Cardiac fibroblast (primary cell): ENCODE measurements around the gene SMARCD3.

Experiments used
- DNase-seq, 2 donors: peaks; one replicate each; pipeline versions ENCODE4 v3.0.0 to v3.0.0-alpha.2; 2010; ENCODE audit warnings: low read depth in 2 of 2
- H3K4me3 ChIP-seq, 2 donors: replicated peaks in 1 of 2; 1 replicate in 1 of 2; 2 replicates in 1 of 2; pipeline ENCODE4 v1.5.1; 2011; ENCODE audit warnings: low read depth in 2 of 2, low read length in 2 of 2, mild to moderate bottlenecking in 2 of 2, moderate library complexity in 1 of 2
- TF ChIP-seq, protein P1 (sequence below): IDR thresholded peaks from one replicate; pipeline ENCODE4 v1.5.1; 2011; ENCODE audit warnings: low read depth, mild to moderate bottlenecking, low read length, inconsistent platforms

The SMARCD3 gene

DNA sequence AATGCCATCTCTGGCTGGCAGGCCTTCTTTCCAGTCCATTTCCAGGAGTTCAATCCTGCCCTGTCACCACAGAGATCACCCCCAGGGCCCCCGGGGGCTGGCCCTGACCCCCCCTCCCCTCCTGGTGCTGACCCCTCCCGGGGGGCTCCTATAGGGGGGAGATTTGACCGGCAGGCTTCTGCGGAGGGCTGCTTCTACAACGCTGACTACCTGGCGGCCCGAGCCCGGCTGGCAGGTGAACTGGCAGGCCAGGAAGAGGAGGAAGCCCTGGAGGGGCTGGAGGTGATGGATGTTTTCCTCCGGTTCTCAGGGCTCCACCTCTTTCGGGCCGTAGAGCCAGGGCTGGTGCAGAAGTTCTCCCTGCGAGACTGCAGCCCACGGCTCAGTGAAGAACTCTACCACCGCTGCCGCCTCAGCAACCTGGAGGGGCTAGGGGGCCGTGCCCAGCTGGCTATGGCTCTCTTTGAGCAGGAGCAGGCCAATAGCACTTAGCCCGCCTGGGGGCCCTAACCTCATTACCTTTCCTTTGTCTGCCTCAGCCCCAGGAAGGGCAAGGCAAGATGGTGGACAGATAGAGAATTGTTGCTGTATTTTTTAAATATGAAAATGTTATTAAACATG, 10.2 kb downstream of the SMARCD3 start:
- no peak for DNase-seq
- H3K4me3 ChIP-seq, result no peak overlapping the region
- TF ChIP-seq, protein P1, sequence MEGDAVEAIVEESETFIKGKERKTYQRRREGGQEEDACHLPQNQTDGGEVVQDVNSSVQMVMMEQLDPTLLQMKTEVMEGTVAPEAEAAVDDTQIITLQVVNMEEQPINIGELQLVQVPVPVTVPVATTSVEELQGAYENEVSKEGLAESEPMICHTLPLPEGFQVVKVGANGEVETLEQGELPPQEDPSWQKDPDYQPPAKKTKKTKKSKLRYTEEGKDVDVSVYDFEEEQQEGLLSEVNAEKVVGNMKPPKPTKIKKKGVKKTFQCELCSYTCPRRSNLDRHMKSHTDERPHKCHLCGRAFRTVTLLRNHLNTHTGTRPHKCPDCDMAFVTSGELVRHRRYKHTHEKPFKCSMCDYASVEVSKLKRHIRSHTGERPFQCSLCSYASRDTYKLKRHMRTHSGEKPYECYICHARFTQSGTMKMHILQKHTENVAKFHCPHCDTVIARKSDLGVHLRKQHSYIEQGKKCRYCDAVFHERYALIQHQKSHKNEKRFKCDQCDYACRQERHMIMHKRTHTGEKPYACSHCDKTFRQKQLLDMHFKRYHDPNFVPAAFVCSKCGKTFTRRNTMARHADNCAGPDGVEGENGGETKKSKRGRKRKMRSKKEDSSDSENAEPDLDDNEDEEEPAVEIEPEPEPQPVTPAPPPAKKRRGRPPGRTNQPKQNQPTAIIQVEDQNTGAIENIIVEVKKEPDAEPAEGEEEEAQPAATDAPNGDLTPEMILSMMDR, result no peak

DNA sequence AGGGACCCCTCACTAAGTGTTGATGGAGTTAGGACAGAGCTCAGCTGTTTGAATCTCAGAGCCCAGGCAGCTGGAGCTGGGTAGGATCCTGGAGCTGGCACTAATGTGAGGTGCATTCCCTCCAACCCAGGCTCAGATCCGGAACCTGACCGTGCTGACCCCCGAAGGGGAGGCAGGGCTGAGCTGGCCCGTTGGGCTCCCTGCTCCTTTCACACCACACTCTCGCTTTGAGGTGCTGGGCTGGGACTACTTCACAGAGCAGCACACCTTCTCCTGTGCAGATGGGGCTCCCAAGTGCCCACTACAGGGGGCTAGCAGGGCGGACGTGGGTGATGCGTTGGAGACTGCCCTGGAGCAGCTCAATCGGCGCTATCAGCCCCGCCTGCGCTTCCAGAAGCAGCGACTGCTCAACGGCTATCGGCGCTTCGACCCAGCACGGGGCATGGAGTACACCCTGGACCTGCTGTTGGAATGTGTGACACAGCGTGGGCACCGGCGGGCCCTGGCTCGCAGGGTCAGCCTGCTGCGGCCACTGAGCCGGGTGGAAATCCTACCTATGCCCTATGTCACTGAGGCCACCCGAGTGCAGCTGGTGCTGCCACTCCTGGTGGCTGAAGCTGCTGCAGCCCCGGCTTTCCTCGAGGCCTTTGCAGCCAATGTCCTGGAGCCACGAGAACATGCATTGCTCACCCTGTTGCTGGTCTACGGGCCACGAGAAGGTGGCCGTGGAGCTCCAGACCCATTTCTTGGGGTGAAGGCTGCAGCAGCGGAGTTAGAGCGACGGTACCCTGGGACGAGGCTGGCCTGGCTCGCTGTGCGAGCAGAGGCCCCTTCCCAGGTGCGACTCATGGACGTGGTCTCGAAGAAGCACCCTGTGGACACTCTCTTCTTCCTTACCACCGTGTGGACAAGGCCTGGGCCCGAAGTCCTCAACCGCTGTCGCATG, 11.0 kb downstream of the SMARCD3 start:
- no peak overlapping the region for H3K4me3 ChIP-seq
- TF ChIP-seq, protein P1, result no peak

DNA sequence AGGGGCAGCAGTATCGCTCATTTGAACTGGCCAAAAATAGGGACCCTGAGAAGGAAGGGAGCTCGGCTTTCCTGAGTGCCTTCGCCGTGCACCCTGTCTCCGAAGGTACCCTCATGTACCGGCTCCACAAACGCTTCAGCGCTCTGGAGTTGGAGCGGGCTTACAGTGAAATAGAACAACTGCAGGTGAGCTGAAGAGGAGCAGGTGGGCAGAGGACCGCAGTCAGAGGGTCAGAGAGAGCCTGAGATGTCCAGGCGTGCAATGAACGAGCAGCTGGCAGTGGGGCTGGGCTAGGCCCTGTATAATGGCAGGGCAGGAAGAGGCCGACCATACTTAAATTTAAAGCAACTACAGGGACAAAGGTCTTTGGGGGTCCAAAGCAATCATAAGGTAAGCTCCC, 12.1 kb downstream of the SMARCD3 start:
- DNase-seq, result no peak
- TF ChIP-seq, protein P1, result no peak

More for the DNA sequence above, 11.0 kb downstream of the SMARCD3 start:
- no peak for DNase-seq

DNA sequence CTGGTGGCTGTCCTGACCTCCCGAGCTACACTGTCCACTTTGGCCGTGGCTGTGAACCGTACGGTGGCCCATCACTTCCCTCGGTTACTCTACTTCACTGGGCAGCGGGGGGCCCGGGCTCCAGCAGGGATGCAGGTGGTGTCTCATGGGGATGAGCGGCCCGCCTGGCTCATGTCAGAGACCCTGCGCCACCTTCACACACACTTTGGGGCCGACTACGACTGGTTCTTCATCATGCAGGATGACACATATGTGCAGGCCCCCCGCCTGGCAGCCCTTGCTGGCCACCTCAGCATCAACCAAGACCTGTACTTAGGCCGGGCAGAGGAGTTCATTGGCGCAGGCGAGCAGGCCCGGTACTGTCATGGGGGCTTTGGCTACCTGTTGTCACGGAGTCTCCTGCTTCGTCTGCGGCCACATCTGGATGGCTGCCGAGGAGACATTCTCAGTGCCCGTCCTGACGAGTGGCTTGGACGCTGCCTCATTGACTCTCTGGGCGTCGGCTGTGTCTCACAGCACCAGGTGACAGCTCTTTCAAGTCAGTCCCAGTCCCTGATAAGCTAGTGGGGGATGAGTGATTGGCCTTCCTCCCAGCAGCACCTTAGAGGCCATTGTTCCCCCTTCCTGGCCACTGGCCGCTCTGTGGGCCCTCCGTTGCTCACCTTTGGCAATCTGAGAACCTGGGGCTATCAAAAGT, 13.3 kb downstream of the SMARCD3 start:
- TF ChIP-seq, protein P1, result no peak
- no peak for DNase-seq
- no peak overlapping the region for H3K4me3 ChIP-seq

More for the DNA sequence above, 12.1 kb downstream of the SMARCD3 start:
- no peak overlapping the region for H3K4me3 ChIP-seq

DNA sequence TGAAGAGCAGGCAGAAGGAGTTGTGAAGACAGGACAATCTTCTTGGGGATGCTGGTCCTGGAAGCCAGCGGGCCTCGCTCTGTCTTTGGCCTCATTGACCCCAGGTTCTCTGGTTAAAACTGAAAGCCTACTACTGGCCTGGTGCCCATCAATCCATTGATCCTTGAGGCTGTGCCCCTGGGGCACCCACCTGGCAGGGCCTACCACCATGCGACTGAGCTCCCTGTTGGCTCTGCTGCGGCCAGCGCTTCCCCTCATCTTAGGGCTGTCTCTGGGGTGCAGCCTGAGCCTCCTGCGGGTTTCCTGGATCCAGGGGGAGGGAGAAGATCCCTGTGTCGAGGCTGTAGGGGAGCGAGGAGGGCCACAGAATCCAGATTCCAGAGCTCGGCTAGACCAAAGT, 14.7 kb downstream of the SMARCD3 start:
- no peak for DNase-seq

More for the DNA sequence above, 14.7 kb downstream of the SMARCD3 start:
- TF ChIP-seq, protein P1, result no peak
- H3K4me3 ChIP-seq, result peak overlapping the region; percentile 96 to 99
